ENCODE measurements around the gene TRAF2.

TRAF2 gene

DNA sequence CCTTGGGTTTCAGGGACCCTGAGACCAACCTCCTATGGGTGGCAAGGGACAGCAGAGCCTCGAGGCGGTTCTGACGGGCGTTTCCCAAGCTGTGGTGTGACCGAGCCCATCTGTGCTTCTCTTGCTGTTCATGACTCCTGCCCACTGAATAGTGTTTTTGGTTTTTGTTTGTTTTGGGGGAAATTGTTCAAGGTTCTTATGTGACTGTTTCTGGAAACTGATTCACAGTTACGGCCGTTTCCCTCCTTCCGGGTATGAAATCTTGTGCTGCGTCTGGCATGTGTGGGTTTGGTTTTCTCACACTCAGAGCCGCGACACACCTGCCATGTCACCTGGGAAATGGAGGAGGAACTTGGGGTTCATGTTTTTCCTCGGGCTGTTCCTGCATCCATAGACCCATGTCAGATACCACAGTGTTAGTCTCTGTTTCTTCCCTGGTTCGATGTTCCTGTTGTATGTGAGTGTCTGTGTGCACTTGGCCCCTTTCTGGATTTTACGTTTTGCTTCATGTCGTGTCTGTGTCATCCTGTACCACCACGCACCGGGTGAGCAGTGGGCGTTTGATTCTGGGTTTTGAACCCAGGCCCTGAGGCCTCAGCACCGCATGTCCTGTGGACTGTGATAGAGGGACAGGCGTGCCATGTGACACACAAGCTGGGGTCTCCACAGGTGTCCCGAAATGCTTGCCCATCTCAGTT is 29.5 kb downstream of the TRAF2 start:
- Histone ChIP-seq H3K27me3 (replicated peaks) (no peaks in the 10 kb centered on the region), H3K36me3 (replicated peaks) (peaks cover 44% of the 10 kb centered on the region), H3K27ac (no peak overlapping the region), H3K4me3 (ENCODE audit: low read depth, low read length) (no peak overlapping the region)
- DNase-seq = no peak
- TF ChIP-seq, protein P1, sequence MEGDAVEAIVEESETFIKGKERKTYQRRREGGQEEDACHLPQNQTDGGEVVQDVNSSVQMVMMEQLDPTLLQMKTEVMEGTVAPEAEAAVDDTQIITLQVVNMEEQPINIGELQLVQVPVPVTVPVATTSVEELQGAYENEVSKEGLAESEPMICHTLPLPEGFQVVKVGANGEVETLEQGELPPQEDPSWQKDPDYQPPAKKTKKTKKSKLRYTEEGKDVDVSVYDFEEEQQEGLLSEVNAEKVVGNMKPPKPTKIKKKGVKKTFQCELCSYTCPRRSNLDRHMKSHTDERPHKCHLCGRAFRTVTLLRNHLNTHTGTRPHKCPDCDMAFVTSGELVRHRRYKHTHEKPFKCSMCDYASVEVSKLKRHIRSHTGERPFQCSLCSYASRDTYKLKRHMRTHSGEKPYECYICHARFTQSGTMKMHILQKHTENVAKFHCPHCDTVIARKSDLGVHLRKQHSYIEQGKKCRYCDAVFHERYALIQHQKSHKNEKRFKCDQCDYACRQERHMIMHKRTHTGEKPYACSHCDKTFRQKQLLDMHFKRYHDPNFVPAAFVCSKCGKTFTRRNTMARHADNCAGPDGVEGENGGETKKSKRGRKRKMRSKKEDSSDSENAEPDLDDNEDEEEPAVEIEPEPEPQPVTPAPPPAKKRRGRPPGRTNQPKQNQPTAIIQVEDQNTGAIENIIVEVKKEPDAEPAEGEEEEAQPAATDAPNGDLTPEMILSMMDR (IDR thresholded peaks at IDR 0.05; ENCODE audit: low read depth, low read length, missing control alignments) = no peak
- in situ Hi-C loops (cut with HindIII; ENCODE audit: low pct_ligation_motif_present, low sequenced_read_pairs) = no loop called here

DNA sequence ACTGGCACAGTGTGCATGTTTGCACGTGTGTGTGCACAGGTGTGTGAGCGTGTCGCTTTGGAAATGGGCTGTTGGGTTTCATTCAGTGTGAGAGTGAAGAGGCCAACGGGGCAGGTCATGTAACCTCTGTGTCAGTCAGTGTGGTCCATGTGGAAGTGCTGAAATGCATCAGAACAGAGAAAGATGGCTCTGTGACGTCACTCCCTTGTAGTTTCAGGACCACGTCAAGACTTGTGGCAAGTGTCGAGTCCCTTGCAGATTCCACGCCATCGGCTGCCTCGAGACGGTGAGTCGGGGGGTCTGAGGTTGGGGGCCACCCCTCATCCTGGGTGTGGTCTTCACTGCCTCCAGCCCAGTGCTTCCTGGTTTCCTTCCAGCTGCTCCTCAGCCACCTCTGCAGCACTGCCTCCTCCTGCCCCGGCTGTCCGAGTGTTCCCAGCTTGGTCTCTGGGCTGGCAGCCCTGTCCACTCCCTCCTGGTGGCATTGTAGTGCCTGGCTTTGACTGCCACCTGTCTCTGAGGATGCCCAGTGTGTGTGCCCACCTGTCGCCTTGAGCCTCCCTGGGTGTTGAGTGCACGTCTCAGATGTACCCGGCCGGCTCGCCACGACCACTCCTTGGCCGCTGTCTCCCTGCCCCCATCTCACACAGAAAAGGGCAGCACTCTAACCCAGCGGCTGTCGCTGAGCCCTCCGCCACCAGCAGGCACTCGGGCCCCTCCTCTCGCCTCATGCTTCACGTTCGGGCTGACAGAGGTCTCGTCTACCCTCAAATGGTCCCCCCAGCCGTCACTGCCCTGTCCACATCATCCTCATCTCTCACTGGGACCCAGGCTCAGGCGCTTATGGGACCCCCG is 30.2 kb downstream of the TRAF2 start:
- H3K27me3 ChIP-seq (replicated peaks) = no peaks in the 10 kb centered on the region
- in situ Hi-C loops (cut with HindIII; ENCODE audit: low pct_ligation_motif_present, low sequenced_read_pairs) = no loop called here
- no peak overlapping the region for H3K27ac ChIP-seq
- H3K4me3 ChIP-seq (ENCODE audit: low read depth, low read length) = no peak overlapping the region
- TF ChIP-seq, protein P1 (IDR thresholded peaks at IDR 0.05; ENCODE audit: low read depth, low read length, missing control alignments) = no peak
- H3K36me3 ChIP-seq (replicated peaks) = peaks cover 49% of the 10 kb centered on the region
- DNase-seq = no peak

DNA sequence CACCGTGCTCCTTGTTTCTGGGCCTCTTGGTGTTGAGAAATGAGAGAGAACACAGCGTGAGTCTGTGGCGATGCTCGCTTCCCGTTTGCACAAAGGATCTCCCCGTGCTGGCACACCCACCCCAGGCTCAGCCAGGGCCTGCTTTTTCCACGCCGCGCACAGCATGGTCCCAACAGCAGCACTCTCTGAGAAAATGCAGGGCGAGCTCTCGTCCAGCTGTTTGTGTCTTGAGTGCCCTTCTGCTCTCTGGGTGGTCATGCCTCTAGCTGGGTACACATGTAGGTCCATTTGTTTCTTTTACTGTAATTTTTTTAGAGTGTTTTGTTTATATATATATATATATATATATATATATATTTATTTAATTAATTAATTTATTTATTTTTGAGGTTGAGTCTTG is 31.6 kb downstream of the TRAF2 start:
- in situ Hi-C loops (cut with HindIII; ENCODE audit: low pct_ligation_motif_present, low sequenced_read_pairs) = no loop called here
- peaks cover 54% of the 10 kb centered on the region for H3K36me3 ChIP-seq (replicated peaks)
- TF ChIP-seq, protein P1 (IDR thresholded peaks at IDR 0.05; ENCODE audit: low read depth, low read length, missing control alignments) = no peak
- H3K27ac ChIP-seq = no peak overlapping the region
- H3K4me3 ChIP-seq (ENCODE audit: low read depth, low read length) = no peak overlapping the region
- H3K27me3 ChIP-seq (replicated peaks) = no peaks in the 10 kb centered on the region
- DNase-seq = no peak

DNA sequence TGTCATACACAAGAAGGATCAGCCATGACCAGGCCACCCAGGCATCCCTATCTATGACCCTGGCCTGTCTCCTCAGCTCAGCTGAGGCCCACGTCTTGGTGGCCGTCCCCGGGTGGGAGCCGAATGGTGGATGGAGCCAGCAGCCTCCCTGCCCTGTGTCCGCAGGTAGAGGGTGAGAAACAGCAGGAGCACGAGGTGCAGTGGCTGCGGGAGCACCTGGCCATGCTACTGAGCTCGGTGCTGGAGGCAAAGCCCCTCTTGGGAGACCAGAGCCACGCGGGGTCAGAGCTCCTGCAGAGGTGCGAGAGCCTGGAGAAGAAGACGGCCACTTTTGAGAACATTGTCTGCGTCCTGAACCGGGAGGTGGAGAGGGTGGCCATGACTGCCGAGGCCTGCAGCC is 33.8 kb downstream of the TRAF2 start:
- TF ChIP-seq, protein P1 (IDR thresholded peaks at IDR 0.05; ENCODE audit: low read depth, low read length, missing control alignments) = no peak
- peaks cover 50% of the 10 kb centered on the region for H3K36me3 ChIP-seq (replicated peaks)
- H3K27me3 ChIP-seq (replicated peaks) = no peaks in the 10 kb centered on the region
- no peak overlapping the region for H3K4me3 ChIP-seq (ENCODE audit: low read depth, low read length)
- in situ Hi-C loops (cut with HindIII; ENCODE audit: low pct_ligation_motif_present, low sequenced_read_pairs) = no loop called here
- H3K27ac ChIP-seq = no peak overlapping the region
- DNase-seq = no peak

DNA sequence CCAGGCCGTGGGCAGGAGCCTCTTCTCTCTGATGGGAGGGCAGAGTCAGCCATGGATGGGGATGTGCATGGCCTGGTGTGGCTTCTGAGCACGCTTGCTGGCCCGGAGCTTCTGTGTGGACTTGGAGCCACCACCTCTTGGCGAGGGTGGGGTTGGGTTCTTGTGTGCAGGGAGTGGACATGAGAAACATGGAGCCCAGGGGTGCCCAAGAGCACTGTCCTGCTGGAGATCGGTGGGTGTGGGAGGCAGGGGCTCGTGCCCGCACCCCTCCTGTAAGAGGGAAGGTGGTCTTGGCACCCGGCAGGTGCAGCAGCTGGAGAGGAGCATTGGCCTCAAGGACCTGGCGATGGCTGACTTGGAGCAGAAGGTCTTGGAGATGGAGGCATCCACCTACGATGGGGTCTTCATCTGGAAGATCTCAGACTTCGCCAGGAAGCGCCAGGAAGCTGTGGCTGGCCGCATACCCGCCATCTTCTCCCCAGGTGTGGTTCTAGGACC is 34.5 kb downstream of the TRAF2 start:
- in situ Hi-C loops (cut with HindIII; ENCODE audit: low pct_ligation_motif_present, low sequenced_read_pairs) = no loop called here
- DNase-seq = no peak
- Histone ChIP-seq H3K4me3 (ENCODE audit: low read depth, low read length) (no peak overlapping the region), H3K36me3 (replicated peaks) (peaks cover 50% of the 10 kb centered on the region), H3K27ac (no peak overlapping the region), H3K27me3 (replicated peaks) (no peaks in the 10 kb centered on the region)
- TF ChIP-seq, protein P1 (IDR thresholded peaks at IDR 0.05; ENCODE audit: low read depth, low read length, missing control alignments) = no peak

Measured in brain microvascular endothelial cell (primary cell).